ENCODE measurements around the gene PNPLA1.

- TF ChIP-seq CTCF (conservative IDR thresholded peaks at IDR 0.05): no peak
- no peak for TF ChIP-seq ZFX (IDR thresholded peaks at IDR 0.05)
Measured at GRCh38 chr6:36301085-36301658, 31.3 kb downstream of the PNPLA1 start.

Measured in C4-2B (cell line).